Astrocyte (in vitro differentiated cells and primary cell): ENCODE results near the gene ATAT1.

ENCODE experiments used
- EZH2 ChIP-seq: IDR thresholded peaks from 2 replicates; pipeline ENCODE4 v1.6.1; 2012; ENCODE audit warnings: mild to moderate bottlenecking, low read length, inconsistent platforms; ENCODE audit not compliant: insufficient read depth
- TF ChIP-seq, protein P1 (sequence below): IDR thresholded peaks from 2 replicates; pipeline ENCODE4 v1.5.1; 2011; ENCODE audit warnings: low read depth, mild to moderate bottlenecking, inconsistent platforms, low read length, moderate library complexity; ENCODE audit not compliant: insufficient read depth

DNA sequence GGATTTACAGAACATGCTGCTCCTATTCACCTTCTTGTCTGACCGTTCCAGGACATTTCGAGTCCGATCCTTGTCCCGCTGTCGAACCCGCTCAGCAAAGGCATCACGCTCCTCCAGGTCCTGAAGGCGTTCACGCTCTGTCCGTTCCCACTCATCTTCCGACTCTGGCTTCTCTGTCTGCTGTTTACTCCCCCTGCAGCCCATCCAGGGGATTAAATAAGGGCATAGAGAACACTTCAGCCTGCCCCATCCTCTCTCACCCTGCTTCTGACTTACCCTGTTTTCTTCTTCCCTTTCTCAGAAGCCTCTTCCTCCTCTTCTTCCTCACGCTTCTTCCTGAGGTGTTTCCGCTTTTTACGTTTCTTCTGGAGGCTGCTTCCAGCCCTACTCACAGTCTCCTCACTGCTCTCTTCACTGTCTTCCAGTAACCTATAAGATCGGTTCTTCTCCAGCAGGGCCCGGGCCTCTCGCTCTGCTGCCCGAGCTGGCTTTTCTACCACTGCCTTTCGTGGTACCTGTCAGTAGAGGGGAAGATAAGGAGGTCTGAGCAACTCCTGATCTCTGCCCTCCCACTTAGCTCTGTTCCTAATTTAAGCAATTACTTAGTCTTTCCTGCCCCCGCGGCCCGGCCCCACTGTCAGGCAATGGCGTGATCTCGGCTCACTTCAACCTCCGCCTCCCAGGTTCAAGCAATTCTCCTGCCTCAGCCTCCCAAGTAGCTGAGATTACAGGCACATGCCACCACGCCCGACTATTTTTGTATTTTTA lies 44.3 kb downstream of the ATAT1 start:
- no peak for TF ChIP-seq EZH2
- TF ChIP-seq, protein P1, sequence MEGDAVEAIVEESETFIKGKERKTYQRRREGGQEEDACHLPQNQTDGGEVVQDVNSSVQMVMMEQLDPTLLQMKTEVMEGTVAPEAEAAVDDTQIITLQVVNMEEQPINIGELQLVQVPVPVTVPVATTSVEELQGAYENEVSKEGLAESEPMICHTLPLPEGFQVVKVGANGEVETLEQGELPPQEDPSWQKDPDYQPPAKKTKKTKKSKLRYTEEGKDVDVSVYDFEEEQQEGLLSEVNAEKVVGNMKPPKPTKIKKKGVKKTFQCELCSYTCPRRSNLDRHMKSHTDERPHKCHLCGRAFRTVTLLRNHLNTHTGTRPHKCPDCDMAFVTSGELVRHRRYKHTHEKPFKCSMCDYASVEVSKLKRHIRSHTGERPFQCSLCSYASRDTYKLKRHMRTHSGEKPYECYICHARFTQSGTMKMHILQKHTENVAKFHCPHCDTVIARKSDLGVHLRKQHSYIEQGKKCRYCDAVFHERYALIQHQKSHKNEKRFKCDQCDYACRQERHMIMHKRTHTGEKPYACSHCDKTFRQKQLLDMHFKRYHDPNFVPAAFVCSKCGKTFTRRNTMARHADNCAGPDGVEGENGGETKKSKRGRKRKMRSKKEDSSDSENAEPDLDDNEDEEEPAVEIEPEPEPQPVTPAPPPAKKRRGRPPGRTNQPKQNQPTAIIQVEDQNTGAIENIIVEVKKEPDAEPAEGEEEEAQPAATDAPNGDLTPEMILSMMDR = peak; percentile 25
